HepG2 (cell line): ENCODE results near the gene TEX19. TPM values are rescaled to one million over a fixed set of nuclear protein-coding genes. Genes with fewer than 3 reads are reported as not detected.
A peak's percentile ranks its signal among the peaks of the same experiment; 100 is the strongest.

Experiments used
- ARNT ChIP-seq: fragments of 450-650 bp; IDR thresholded peaks from 2 replicates; pipeline ENCODE4 v1.6.1; 2017
- ELF3 ChIP-seq: IDR thresholded peaks from 2 replicates; pipeline ENCODE4 v1.6.1; 2016; ENCODE audit warnings: missing genetic modification reagents, missing compliant biosample characterization
- GATAD2A ChIP-seq: IDR thresholded peaks from 2 replicates; pipeline ENCODE4 v1.6.1; 2016
- GLI4 ChIP-seq: sonication (generic); formaldehyde crosslinking; IDR thresholded peaks from 2 replicates; pipeline ENCODE4 v1.5.1; 2020; ENCODE audit warnings: missing genetic modification reagents, mild to moderate bottlenecking, moderate library complexity, borderline replicate concordance
- GZF1 ChIP-seq: sonication (generic); formaldehyde crosslinking; IDR thresholded peaks from 2 replicates; pipeline ENCODE4 v1.5.1; 2020; ENCODE audit warnings: mild to moderate bottlenecking, missing genetic modification reagents
- HNF1A ChIP-seq, 2 experiments: sonication (generic) in 1 of 2; formaldehyde crosslinking in 1 of 2; IDR thresholded peaks; 2 replicates each; pipeline versions ENCODE4 v1.4.0 to v1.6.1; 2016 to 2020; ENCODE audit warnings: borderline replicate concordance in 1 of 2, low read depth in 1 of 2, mild to moderate bottlenecking in 1 of 2, missing genetic modification reagents in 1 of 2
- HOXA5 ChIP-seq: sonication (generic); formaldehyde crosslinking; IDR thresholded peaks from 2 replicates; pipeline ENCODE4 v1.4.0; 2020; ENCODE audit warnings: missing genetic modification reagents
- IRF9 ChIP-seq: sonication (generic); formaldehyde crosslinking; IDR thresholded peaks from 2 replicates; pipeline ENCODE4 v1.8.0; 2022; ENCODE audit warnings: missing genetic modification reagents, mild to moderate bottlenecking, borderline replicate concordance
- MED8 ChIP-seq: sonication (generic); formaldehyde crosslinking; IDR thresholded peaks from 2 replicates; pipeline ENCODE4 v1.8.1; 2023; ENCODE audit warnings: mild to moderate bottlenecking, missing genetic modification reagents; ENCODE audit not compliant: insufficient replicate concordance
- PLRG1 ChIP-seq: fragments of 450-650 bp; conservative IDR thresholded peaks from 2 replicates; pipeline ENCODE4 v1.6.1; 2016
- PRMT3 ChIP-seq: sonication (generic); formaldehyde crosslinking; IDR thresholded peaks from 2 replicates; pipeline ENCODE4 v1.8.1; 2022; ENCODE audit warnings: low read depth, mild to moderate bottlenecking, moderate library complexity, missing genetic modification reagents, borderline replicate concordance
- SNAPC4 ChIP-seq: sonication (generic); formaldehyde crosslinking; IDR thresholded peaks from 2 replicates; pipeline ENCODE4 v1.4.0; 2020; ENCODE audit warnings: mild to moderate bottlenecking, missing genetic modification reagents
- ZNF274 ChIP-seq: sonication (generic); formaldehyde crosslinking; IDR thresholded peaks from 2 replicates; pipeline ENCODE4 v1.5.1; 2020; ENCODE audit warnings: mild to moderate bottlenecking, missing genetic modification reagents
- ZNF549 ChIP-seq: sonication (generic); formaldehyde crosslinking; IDR thresholded peaks from 2 replicates; pipeline ENCODE4 v1.5.0; 2020; ENCODE audit warnings: missing genetic modification reagents
- ZNF577 ChIP-seq: sonication (generic); formaldehyde crosslinking; IDR thresholded peaks from 2 replicates; pipeline ENCODE4 v1.4.0; 2020; ENCODE audit warnings: mild to moderate bottlenecking, low read depth, missing genetic modification reagents, borderline replicate concordance
- ZNF672 ChIP-seq: sonication (generic); formaldehyde crosslinking; IDR thresholded peaks from 2 replicates; pipeline ENCODE4 v1.8.1; 2022; ENCODE audit warnings: missing genetic modification reagents
- polyA plus RNA-seq, 8 experiments: library from polyadenylated mRNA; depleted of rRNA in 3 of 8; stranded (reverse) in 7 of 8; unstranded in 1 of 8; fragments of >200 nt; fragmentation: Illumina TruSeq in 4 of 8; extraction: Trizol in 4 of 8; gene quantifications; 2 replicates each; pipeline versions ENCODE4 v1.2.1 to v1.2.3, GENCODE V29; 2011 to 2016; ENCODE audit warnings: low read depth in 4 of 8, missing spikeins in 1 of 8, mixed read lengths in 1 of 8; ENCODE audit not compliant: insufficient read depth in 1 of 8
- total RNA-seq, 5 experiments: library from RNA; depleted of rRNA; stranded (reverse); fragments of >200 nt; fragmentation: Illumina TruSeq; extraction: Trizol; gene quantifications; 2 replicates each; pipeline ENCODE4 v1.2.3, GENCODE V29; 2016; ENCODE audit warnings: low read depth in 1 of 5

The TEX19 gene
- total and polyA plus RNA-seq, 2 of the 13 experiments (the other 11 are each of a cell fraction or from before 2014, with no cell fraction given) = 1.3 to 6.0 TPM

- TF ChIP-seq SNAPC4 (CRISPR knock-in tag) = no peak
- peak; percentile 86 for TF ChIP-seq GATAD2A (CRISPR knock-in tag)
- TF ChIP-seq ELF3 = peak; percentile 34; the same call in 1 of the 2 replicates
- TF ChIP-seq PLRG1 = no peak
- no peak for TF ChIP-seq ZNF274 (CRISPR knock-in tag)
- no peak for TF ChIP-seq ARNT
- no peak for TF ChIP-seq GZF1 (CRISPR knock-in tag)
- no peak for TF ChIP-seq ZNF549 (CRISPR knock-in tag)
- TF ChIP-seq PRMT3 (CRISPR knock-in tag) = no peak
- TF ChIP-seq HNF1A (IDR thresholded peaks at IDR 0.05; ENCODE audit: low read depth) = no peak
- no peak for TF ChIP-seq HNF1A (CRISPR knock-in tag; IDR thresholded peaks at IDR 0.05; ENCODE audit: borderline replicate concordance)
- TF ChIP-seq MED8 = no peak
- no peak for TF ChIP-seq HOXA5 (CRISPR knock-in tag)
- TF ChIP-seq ZNF577 (CRISPR knock-in tag) = no peak
- TF ChIP-seq IRF9 (CRISPR knock-in tag) = peak; percentile 49; the same call in 1 of the 2 replicates
- no peak for TF ChIP-seq GLI4 (CRISPR knock-in tag)
- no peak for TF ChIP-seq ZNF672 (CRISPR knock-in tag)
Measured at GRCh38 chr17:82412535-82413520, 53.8 kb downstream of the TEX19 start (continued).
